HG02852 (cell line): ENCODE measurements around the gene ITGAV.

ENCODE experiments used
- ATAC-seq: cut with Tn5 transposase; IDR thresholded peaks from one replicate; pipeline ENCODE4 v1.9.1; 2021; ENCODE audit warnings: mild to moderate bottlenecking, moderate library complexity; ENCODE audit not compliant: unreplicated experiment

ITGAV gene

GRCh38 chr2:186664385-186665043 lies 74.7 kb downstream of the ITGAV start:
- no peak for ATAC-seq

GRCh38 chr2:186669146-186669545 lies 79.3 kb downstream of the ITGAV start:
- ATAC-seq, result no peak

GRCh38 chr2:186670831-186671230 lies 81.0 kb downstream of the ITGAV start:
- ATAC-seq, result no peak

GRCh38 chr2:186675380-186675779 lies 85.5 kb downstream of the ITGAV start:
- ATAC-seq, result no peak

- ATAC-seq, result no peak
Measured at GRCh38 chr2:186683341-186683740, 93.5 kb downstream of the ITGAV start.

- ATAC-seq, result no peak
Measured at GRCh38 chr2:186687807-186688211, 98.0 kb downstream of the ITGAV start.

GRCh38 chr2:186688813-186689212 lies 99.0 kb downstream of the ITGAV start:
- ATAC-seq, result no peak

- no peak for ATAC-seq
Measured at GRCh38 chr2:186690786-186691185, 100.9 kb downstream of the ITGAV start.

GRCh38 chr2:186691231-186691630 lies 101.4 kb downstream of the ITGAV start:
- ATAC-seq, result no peak

GRCh38 chr2:186691900-186692299 lies 102.0 kb downstream of the ITGAV start:
- no peak for ATAC-seq

- no peak for ATAC-seq
Measured at GRCh38 chr2:186693446-186693832, 103.6 kb downstream of the ITGAV start.

GRCh38 chr2:186695081-186695756 lies 105.4 kb downstream of the ITGAV start:
- ATAC-seq, result no peak

- ATAC-seq, result no peak
Measured at GRCh38 chr2:186696290-186696689, 106.4 kb downstream of the ITGAV start.

GRCh38 chr2:186696804-186697203 lies 106.9 kb downstream of the ITGAV start:
- no peak for ATAC-seq

GRCh38 chr2:186697536-186697935 lies 107.7 kb downstream of the ITGAV start:
- ATAC-seq, result no peak

GRCh38 chr2:186699742-186700141 lies 109.9 kb downstream of the ITGAV start:
- no peak for ATAC-seq

- no peak for ATAC-seq
Measured at GRCh38 chr2:186702006-186702405, 112.2 kb downstream of the ITGAV start.

- ATAC-seq, result no peak
Measured at GRCh38 chr2:186702501-186702900, 112.6 kb downstream of the ITGAV start.

GRCh38 chr2:186704897-186705296 lies 115.0 kb downstream of the ITGAV start:
- no peak for ATAC-seq

- no peak for ATAC-seq
Measured at GRCh38 chr2:186709529-186710450, 119.9 kb downstream of the ITGAV start.

- ATAC-seq, result no peak
Measured at GRCh38 chr2:186713691-186714090, 123.8 kb downstream of the ITGAV start.

GRCh38 chr2:186714611-186715010 lies 124.8 kb downstream of the ITGAV start:
- ATAC-seq, result no peak
